Measurements from ENCODE around the gene ACAA1. TPM values are rescaled to one million over a fixed set of nuclear protein-coding genes. Genes with fewer than 3 reads are reported as not detected.
"Not testable (repeated sequence)": the region's sequence is repeated elsewhere in the genome, so short reads cannot be mapped to it uniquely, and the experiment has no call there.

The ACAA1 gene
- total and polyA plus RNA-seq, 12 donors, result 76.4 to 136 (median 117) TPM

DNA sequence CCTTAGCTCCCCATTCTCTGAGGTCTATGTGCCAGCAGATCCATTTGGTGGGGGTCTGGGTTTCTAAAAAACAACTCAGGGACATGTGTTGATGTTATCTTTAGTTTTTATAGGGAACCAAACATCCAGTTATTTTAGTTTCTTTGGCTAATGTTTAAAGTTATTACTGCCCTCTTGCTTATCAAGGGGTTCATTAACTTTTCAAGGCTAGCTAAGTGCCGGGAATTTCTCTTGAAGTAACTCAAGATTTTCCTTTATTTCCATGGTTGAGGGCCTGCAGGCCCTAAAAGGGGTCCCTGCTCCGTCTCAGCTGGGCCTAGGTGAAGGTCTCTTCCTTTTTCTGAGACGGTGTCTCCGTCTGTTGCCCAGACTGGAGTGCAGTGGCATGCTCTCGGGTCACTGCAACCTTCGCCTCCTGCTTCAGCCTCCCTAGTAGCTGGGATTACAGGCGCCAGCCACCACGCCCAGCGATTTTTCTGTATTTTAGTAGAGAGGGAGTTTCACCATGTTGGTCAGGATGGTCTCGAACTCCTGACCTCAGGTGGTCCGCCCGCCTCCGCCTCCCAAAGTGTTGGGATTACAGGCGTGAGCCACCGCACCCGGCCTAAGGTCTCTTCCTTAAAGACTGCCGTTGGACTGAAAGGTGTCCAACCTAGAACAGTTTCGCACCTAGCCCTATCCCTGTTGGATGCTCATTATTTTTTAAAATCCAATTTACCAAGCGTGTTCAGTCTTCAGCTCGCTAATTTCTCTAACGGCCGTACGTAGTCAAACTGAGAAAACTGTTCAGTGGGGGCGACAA, 27.1 kb upstream of the ACAA1 start:
- no peak for TF ChIP-seq CTCF (IDR thresholded peaks at IDR 0.05)
- 71 to 73% methylated on average over 24 of the region's 24 CpGs for WGBS, 2 donors
- DNase-seq, result no peak

DNA sequence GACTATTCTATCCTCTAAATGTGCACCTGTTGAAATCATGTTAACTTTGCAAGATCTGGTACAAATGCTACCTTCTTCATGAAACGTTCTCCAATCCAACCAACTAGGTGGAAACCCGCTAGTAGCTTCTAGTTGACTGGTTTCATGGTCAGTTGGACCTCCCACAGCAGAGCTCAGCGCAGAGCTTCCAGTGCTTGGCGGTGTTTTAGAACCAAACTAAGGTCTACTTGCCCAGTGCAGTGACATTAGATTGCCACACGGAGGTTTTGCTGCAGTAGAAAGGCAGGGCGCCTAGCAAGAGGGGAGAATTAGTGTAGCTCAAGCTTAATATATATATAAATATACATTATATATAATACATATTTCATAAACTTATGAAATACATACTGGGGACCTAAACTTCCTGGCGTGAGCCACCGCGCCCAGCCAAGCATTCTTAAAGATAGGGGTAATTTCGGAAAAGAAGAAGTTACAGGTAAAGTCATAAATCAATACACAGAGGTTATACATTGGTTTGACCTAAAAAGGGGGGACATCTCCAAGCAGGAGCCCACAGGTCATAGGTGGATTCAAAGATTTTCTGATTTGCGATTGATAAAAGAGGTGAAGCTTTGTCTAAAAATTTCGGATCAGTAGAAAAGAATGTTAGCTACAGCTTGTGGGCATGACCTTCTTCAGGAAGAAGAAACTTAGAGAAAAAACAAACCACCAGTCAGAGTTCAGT, 26.4 kb upstream of the ACAA1 start:
- H3K27ac ChIP-seq, result peak overlapping the region in 2 of 10 donors; percentile 98 to 99
- no peaks in the 10 kb centered on the region for H3K27me3 ChIP-seq
- ATAC-seq (no peak), DNase-seq (no peak)
- peaks cover 3 to 31% (median 22%) of the 10 kb centered on the region in 9 donors for H3K4me1 ChIP-seq
- intact Hi-C loops (cut with DNase I), result loop anchor here in 1 of 10 donors (10.0 kb wide), 1 partner anchor 62 kb away; no protein-coding TSS in a partner anchor
- TF ChIP-seq CTCF (IDR thresholded peaks at IDR 0.05), result peak in 3 of 9 donors; percentile 8 to 21 (median 10)
- 91 to 94% methylated on average over 12 of the region's 12 CpGs for WGBS, 2 donors
- H3K36me3 ChIP-seq, result no peaks in the 10 kb centered on the region
- H3K9me3 ChIP-seq, result no peaks in the 10 kb centered on the region
- no peak overlapping the region for H3K4me3 ChIP-seq

More for the DNA sequence above, 27.1 kb upstream of the ACAA1 start:
- H3K4me3 ChIP-seq, result peak overlapping the region; percentile 7 to 99 (median 95)
- H3K27me3 ChIP-seq, result no peaks in the 10 kb centered on the region
- peak overlapping the region; percentile 92 to 99 (median 98) for H3K27ac ChIP-seq
- ATAC-seq, result no peak
- intact Hi-C loops (cut with DNase I), result loop anchor here in 5 of 10 donors (1.0 to 10.0 kb wide), 4 partner anchors 25 to 61 kb away; partner anchors contain the start of genes ACAA1 (in 3 of the 5) and MYD88 (in 2 of the 5)
- no peaks in the 10 kb centered on the region for H3K9me3 ChIP-seq
- peaks cover 3 to 39% (median 26%) of the 10 kb centered on the region in 9 donors for H3K4me1 ChIP-seq
- H3K36me3 ChIP-seq, result no peaks in the 10 kb centered on the region

GRCh38 chr3:38160704-38161103, 23.8 kb upstream of the ACAA1 start:
- H3K36me3 ChIP-seq, H3K27ac ChIP-seq, DNase-seq, H3K4me3 ChIP-seq, H3K4me1 ChIP-seq, H3K9me3 ChIP-seq, ATAC-seq, H3K27me3 ChIP-seq: not testable (repeated sequence)
- 91 to 96% methylated on average over 11 of the region's 11 CpGs for WGBS, 2 donors
- intact Hi-C loops (cut with DNase I), result loop anchor here in 1 of 10 donors (10.0 kb wide), 1 partner anchor 64 kb away; no protein-coding TSS in a partner anchor

DNA sequence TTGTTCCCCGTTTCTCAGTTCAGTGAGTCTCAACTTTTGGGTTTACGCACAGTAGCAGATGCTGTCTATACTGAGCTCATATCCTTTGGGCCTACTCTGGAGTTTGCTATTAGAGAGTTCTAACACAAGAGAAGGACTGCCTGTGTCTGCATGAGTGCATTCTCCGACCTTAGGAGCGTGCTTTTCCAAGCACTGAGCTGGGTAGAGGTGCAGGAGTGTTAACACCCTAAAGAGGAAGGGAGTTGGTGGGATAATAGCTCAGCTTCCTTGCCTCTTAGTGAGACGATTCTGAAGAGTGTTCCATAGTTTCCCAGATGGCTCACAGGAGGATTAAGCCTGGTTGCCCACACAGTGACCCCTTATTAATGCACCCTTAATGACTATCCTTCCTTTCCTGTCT, 21.5 kb upstream of the ACAA1 start:
- Histone ChIP-seq H3K27ac (no peak overlapping the region), H3K36me3 (no peaks in the 10 kb centered on the region), H3K27me3 (no peaks in the 10 kb centered on the region), H3K4me3 (no peak overlapping the region), H3K9me3 (no peaks in the 10 kb centered on the region), H3K4me1 (peaks cover 0 to 13% (median 0%) of the 10 kb centered on the region in 9 donors)
- ATAC-seq (no peak), DNase-seq (no peak)
- no peak for TF ChIP-seq CTCF (IDR thresholded peaks at IDR 0.05)
- intact Hi-C loops (cut with DNase I), result no loop called here
- WGBS, 2 donors, result 75 to 79% methylated on average over 5 of the region's 5 CpGs
